Transverse colon (tissue), 4 donors: ENCODE results near the gene CRB1. TPM values are rescaled to one million over a fixed set of nuclear protein-coding genes. Genes with fewer than 3 reads are reported as not detected.

Source experiments
- DNase-seq: peaks from one replicate; pipeline ENCODE4 v3.0.0-alpha.2; 2019
- H3K27ac ChIP-seq, 4 donors: fragments of 200-600 bp; sonication (generic); 2 replicates each; pipeline ENCODE4 v1.5.1; 2016 to 2018; ENCODE audit warnings: inconsistent platforms in 4 of 4
- H3K27me3 ChIP-seq: fragments of 200-600 bp; sonication (generic); 2 replicates; pipeline ENCODE4 v1.5.1; 2017; ENCODE audit warnings: inconsistent platforms
- H3K36me3 ChIP-seq, 4 donors: fragments of 200-600 bp; sonication (generic); 2 replicates each; pipeline ENCODE4 v1.5.1; 2017 to 2019; ENCODE audit warnings: inconsistent platforms in 4 of 4
- H3K4me1 ChIP-seq, 4 donors: fragments of 200-600 bp; sonication (generic); 2 replicates each; pipeline ENCODE4 v1.5.1; 2017 to 2020; ENCODE audit warnings: inconsistent platforms in 4 of 4
- H3K4me3 ChIP-seq, 4 donors: fragments of 200-600 bp; sonication (generic); 1 replicate in 1 of 4; 2 replicates in 3 of 4; pipeline versions ENCODE4 v1.5.1 to v1.6.1; 2017 to 2019; ENCODE audit warnings: inconsistent platforms in 4 of 4
- H3K9me3 ChIP-seq, 2 donors: fragments of 200-600 bp; sonication (generic); 2 replicates each; pipeline ENCODE4 v1.5.1; 2017 to 2019; ENCODE audit warnings: inconsistent platforms in 2 of 2
- CTCF ChIP-seq, 5 experiments: fragments of 200-600 bp in 3 of 5; fragments of 450-650 bp in 2 of 5; sonication (generic) in 3 of 5; IDR thresholded peaks; 1 replicate in 2 of 5; 2 replicates in 3 of 5; pipeline ENCODE4 v1.5.1; 2016 to 2017; ENCODE audit warnings: antibody characterized with exemption in 5 of 5, inconsistent platforms in 3 of 5, mild to moderate bottlenecking in 2 of 5, moderate library complexity in 1 of 5
- EP300 ChIP-seq: sonication (generic); formaldehyde crosslinking; IDR thresholded peaks from one replicate; pipeline ENCODE4 v1.6.1; 2017; ENCODE audit warnings: antibody characterized with exemption, low read depth
- POLR2A ChIP-seq: fragments of 450-650 bp; IDR thresholded peaks from one replicate; pipeline ENCODE4 v1.6.1; 2016; ENCODE audit warnings: antibody characterized with exemption, mild to moderate bottlenecking, moderate library complexity
- POLR2AphosphoS5 ChIP-seq, 3 donors: sonication (generic); formaldehyde crosslinking; IDR thresholded peaks; one replicate each; pipeline ENCODE4 v1.6.1; 2016; ENCODE audit warnings: antibody characterized with exemption in 3 of 3
- WGBS, 2 donors: methylation state at CpG; one replicate each; pipeline ENCODE4 v1.1.5; 2018; ENCODE audit warnings: low coverage in 1 of 2; 5-methylcytosine and 5-hydroxymethylcytosine counted together
- in situ Hi-C, 4 donors: fragments of 200-750 bp; cut with MboI; loops; one replicate each; pipeline versions ENCODE4 v1.15.0 to v1.15.1; 2017; ENCODE audit warnings: low sequenced_read_pairs in 3 of 4, low pct_ligation_motif_present in 1 of 4, low pct_unique_long_range_greater_than_20kb in 1 of 4
- intact Hi-C: fragments of 100-400 bp; cut with DNase I; formaldehyde crosslinking; loops from one replicate; pipeline ENCODE4 v1.15.1; 2023; ENCODE audit warnings: low total_unique reads
- total RNA-seq, 4 donors: library from RNA; depleted of rRNA; stranded (reverse); fragments of >200 nt; gene quantifications; one replicate each; pipeline ENCODE4 v1.1.0, GENCODE V29; 2016

Gene CRB1
- total RNA-seq, 4 donors from 2014 or later, result 0.14 to 2.8 (median 0.32) TPM; not detected in 1

GRCh38 chr1:197360068-197360467 is 92.0 kb downstream of the CRB1 start:
- no peaks in the 10 kb centered on the region for H3K27me3 ChIP-seq
- intact Hi-C loops (no loop called here), in situ Hi-C loops (no loop called here)
- H3K4me3 ChIP-seq, result no peak overlapping the region
- H3K9me3 ChIP-seq, result no peaks in the 10 kb centered on the region
- TF ChIP-seq EP300, result no peak
- TF ChIP-seq POLR2AphosphoS5 (IDR thresholded peaks at IDR 0.05), result no peak
- TF ChIP-seq POLR2A, result no peak
- TF ChIP-seq CTCF (IDR thresholded peaks at IDR 0.05), result no peak
- H3K4me1 ChIP-seq, result no peaks in the 10 kb centered on the region
- no peak overlapping the region for H3K27ac ChIP-seq
- no peaks in the 10 kb centered on the region for H3K36me3 ChIP-seq
- no peak for DNase-seq
- WGBS, 2 donors, result 78% methylated on average over 5 of the region's 5 CpGs; no CpG with 5 or more reads in 1 of the 2 donors

GRCh38 chr1:197362871-197363270 is 94.8 kb downstream of the CRB1 start:
- in situ Hi-C loops (no loop called here), intact Hi-C loops (no loop called here)
- Histone ChIP-seq H3K27me3 (no peaks in the 10 kb centered on the region), H3K4me1 (no peaks in the 10 kb centered on the region), H3K36me3 (no peaks in the 10 kb centered on the region), H3K27ac (no peak overlapping the region), H3K9me3 (no peaks in the 10 kb centered on the region), H3K4me3 (no peak overlapping the region)
- no peak for DNase-seq
- TF ChIP-seq POLR2A (no peak), EP300 (no peak), CTCF (IDR thresholded peaks at IDR 0.05) (no peak), POLR2AphosphoS5 (IDR thresholded peaks at IDR 0.05) (no peak)

- TF ChIP-seq POLR2AphosphoS5 (IDR thresholded peaks at IDR 0.05) (no peak), POLR2A (no peak), EP300 (no peak), CTCF (IDR thresholded peaks at IDR 0.05) (no peak)
- Histone ChIP-seq H3K27ac (no peak overlapping the region), H3K9me3 (no peaks in the 10 kb centered on the region), H3K27me3 (no peaks in the 10 kb centered on the region), H3K36me3 (no peaks in the 10 kb centered on the region), H3K4me3 (no peak overlapping the region), H3K4me1 (no peaks in the 10 kb centered on the region)
- WGBS, 2 donors, result 91 to 94% methylated on average over 7 to 14 of the region's 14 CpGs
- in situ Hi-C loops (no loop called here), intact Hi-C loops (no loop called here)
- no peak for DNase-seq
These were observed 95.8 kb downstream of the CRB1 start for GRCh38 chr1:197363855-197364254.

GRCh38 chr1:197366996-197367395 is 98.9 kb downstream of the CRB1 start:
- intact Hi-C loops, result no loop called here
- no peak for TF ChIP-seq POLR2A
- Histone ChIP-seq H3K27ac (no peak overlapping the region), H3K36me3 (no peaks in the 10 kb centered on the region), H3K9me3 (no peaks in the 10 kb centered on the region), H3K4me3 (no peak overlapping the region), H3K27me3 (no peaks in the 10 kb centered on the region), H3K4me1 (no peaks in the 10 kb centered on the region)
- in situ Hi-C loops, result no loop called here
- DNase-seq, result no peak
- 84 to 94% methylated on average over 2 of the region's 2 CpGs for WGBS, 2 donors

GRCh38 chr1:197367627-197368026 is 99.6 kb downstream of the CRB1 start:
- no peaks in the 10 kb centered on the region for H3K27me3 ChIP-seq
- WGBS, 2 donors, result 80 to 85% methylated on average over 5 to 7 of the region's 7 CpGs
- TF ChIP-seq POLR2AphosphoS5 (IDR thresholded peaks at IDR 0.05), result no peak
- TF ChIP-seq CTCF (IDR thresholded peaks at IDR 0.05), result no peak
- no peak for TF ChIP-seq EP300
- TF ChIP-seq POLR2A, result no peak
- DNase-seq, result no peak
- no peaks in the 10 kb centered on the region for H3K4me1 ChIP-seq
- intact Hi-C loops (no loop called here), in situ Hi-C loops (no loop called here)
- H3K9me3 ChIP-seq, result no peaks in the 10 kb centered on the region
- H3K27ac ChIP-seq, result no peak overlapping the region
- no peak overlapping the region for H3K4me3 ChIP-seq
- H3K36me3 ChIP-seq, result no peaks in the 10 kb centered on the region
